Activated CD4-positive, alpha-beta T cell treated with anti-CD3 and anti-CD28 coated beads, Interleukin-2, Interleukin-4, amounts not matched to agents 100 ng/mL and 50 ng/mL, durations not matched to agents 16 hours and 8 hours (primary cell): ENCODE data around the gene NRF1.

ENCODE experiments used
- DNase-seq: peaks from one replicate; pipeline ENCODE4 v3.0.0-alpha.2; 2020; ENCODE audit warnings: low spot score

NRF1 gene

DNA sequence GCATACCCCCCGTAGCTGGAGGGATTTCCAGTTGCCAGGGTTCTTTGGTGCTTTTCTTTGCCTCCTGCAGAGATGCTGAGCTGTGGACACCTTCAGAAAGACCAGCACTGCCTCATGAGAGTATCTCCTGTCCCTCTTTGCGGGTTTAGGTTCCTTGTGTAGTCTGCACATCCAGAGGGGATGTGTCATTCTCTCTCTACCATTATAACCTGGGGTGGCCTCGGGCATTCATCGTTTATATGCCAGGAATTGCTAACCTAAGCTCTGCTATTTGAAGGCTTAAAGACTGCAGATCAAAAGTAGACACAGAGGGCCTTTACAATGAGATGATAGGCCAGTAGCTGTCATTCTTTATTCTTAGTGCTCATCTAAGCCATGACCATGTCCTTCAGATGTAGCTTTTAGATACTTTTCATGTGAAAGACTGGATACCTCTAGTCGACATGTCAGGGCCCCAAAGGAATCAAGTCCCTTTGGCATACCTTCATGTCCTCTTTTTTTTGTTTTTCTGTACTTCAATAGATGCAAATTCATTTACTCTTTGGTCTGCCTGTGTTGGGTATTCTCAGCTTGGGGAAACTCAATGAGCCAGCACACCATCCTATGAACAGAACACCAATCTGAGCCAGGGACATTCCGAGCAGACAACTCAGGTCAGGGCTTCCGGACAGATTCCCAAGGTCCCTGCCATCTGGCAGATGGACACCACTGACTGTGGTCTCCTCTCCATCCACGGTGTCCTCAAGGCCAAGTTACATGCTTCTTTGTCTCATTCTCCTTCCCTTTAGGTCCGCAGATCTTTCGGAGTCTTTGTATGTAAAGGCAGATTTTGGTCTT lies 129.3 kb downstream of the NRF1 start:
- no peak for DNase-seq

DNA sequence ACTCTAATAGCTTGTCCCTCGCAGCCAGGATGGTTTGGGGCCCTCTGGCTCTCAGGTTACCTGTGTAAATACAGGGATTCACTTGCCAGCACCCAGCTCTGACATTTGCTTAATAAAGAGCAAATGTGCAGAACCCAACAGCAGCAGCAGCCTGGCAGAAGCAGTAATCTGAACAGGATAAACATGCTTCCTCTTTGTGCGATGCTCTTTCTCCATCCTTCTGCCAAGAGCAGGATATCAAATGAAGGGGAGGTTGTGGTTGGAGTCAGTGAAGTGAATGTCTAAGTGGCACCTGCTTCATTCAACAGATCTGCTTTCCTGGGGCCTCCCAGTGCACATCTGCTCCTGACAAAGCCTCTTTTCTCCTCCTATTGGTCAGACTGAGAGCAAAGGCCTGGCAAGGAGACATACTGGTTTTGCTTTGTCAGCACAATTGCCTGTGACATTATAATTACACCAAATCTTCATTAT lies 130.3 kb downstream of the NRF1 start:
- DNase-seq, result no peak

- no peak for DNase-seq
Observed at GRCh38 chr7:129742256-129742655, 130.7 kb downstream of the NRF1 start.

DNA sequence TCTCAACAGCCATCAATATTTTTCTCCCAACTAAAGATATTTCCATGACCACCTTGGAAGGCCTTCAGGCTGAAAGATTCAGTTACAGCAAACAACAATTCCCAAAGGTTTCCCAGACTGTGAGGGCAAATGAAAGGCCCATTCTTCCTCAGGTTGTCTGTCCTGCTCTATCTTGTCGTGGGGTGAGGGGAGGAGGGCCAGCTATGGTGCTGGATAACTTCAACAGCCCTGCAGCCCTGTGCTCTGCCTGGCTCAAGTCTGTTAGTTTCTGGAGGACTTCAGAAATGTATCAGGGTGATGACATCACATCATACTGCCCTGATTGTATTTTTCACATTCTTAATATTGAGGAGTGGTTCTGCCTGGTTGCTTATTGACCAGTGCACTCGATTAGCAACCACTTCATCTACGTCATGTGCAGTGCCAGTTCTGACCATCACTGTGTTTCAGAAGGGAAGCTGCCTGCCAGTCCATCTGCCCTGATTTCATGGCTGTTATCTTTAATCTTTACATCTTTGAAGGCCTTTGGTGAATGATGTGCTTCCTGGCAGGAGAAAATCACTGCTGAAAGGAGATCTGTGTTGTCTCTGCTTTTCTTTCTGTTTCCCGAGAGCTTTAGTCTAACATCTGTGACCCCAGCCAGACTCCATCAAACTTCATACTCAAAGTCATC lies 135.5 kb downstream of the NRF1 start:
- DNase-seq, result no peak

GRCh38 chr7:129748356-129749109 lies 137.0 kb downstream of the NRF1 start:
- no peak for DNase-seq

GRCh38 chr7:129750091-129750490 lies 138.6 kb downstream of the NRF1 start:
- DNase-seq, result no peak

DNA sequence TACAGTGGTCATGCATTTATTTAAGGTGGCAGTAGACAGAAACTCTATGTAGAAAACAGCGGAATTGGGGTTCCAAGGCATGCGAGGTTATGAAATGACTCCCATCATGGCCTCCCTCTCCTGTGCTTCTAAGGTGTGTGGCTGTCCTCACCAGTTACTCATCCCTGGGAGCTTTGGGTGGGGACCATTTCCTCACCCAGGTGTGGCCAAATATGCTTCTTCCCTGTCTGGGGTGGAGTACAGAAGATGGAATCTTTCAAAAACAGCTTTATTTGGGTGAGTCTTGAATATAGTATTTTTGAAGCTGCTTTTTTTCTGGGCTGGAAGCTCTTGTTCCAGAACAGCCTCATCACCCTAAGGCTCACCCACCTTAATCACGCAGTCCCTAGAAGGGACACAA lies 139.0 kb downstream of the NRF1 start:
- DNase-seq, result no peak

DNA sequence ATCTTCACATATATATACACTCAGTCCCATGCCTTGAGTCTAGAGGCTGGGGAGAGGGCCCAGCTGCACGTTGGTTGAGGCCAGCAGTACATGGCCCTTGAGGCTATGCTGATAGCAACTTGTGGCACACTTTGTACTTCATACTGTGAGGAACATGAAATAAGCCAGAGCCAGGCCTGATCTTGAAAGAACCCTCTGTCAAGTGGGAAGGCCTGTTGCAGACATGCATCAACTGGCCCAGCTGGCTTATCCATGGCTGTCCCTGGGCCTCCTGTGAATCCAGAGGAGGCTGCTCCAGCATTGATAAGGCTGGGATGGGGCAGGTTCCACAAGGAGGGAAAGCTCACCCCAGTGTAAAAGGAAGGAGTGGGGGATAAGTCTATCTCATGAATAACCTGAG lies 140.4 kb downstream of the NRF1 start:
- no peak for DNase-seq

- DNase-seq, result no peak
Observed at GRCh38 chr7:129752760-129753159, 141.2 kb downstream of the NRF1 start.

GRCh38 chr7:129754406-129754805 lies 142.9 kb downstream of the NRF1 start:
- no peak for DNase-seq

- no peak for DNase-seq
Observed at GRCh38 chr7:129757991-129758390, 146.5 kb downstream of the NRF1 start.

- no peak for DNase-seq
Observed at GRCh38 chr7:129762387-129762969, 151.0 kb downstream of the NRF1 start.

DNA sequence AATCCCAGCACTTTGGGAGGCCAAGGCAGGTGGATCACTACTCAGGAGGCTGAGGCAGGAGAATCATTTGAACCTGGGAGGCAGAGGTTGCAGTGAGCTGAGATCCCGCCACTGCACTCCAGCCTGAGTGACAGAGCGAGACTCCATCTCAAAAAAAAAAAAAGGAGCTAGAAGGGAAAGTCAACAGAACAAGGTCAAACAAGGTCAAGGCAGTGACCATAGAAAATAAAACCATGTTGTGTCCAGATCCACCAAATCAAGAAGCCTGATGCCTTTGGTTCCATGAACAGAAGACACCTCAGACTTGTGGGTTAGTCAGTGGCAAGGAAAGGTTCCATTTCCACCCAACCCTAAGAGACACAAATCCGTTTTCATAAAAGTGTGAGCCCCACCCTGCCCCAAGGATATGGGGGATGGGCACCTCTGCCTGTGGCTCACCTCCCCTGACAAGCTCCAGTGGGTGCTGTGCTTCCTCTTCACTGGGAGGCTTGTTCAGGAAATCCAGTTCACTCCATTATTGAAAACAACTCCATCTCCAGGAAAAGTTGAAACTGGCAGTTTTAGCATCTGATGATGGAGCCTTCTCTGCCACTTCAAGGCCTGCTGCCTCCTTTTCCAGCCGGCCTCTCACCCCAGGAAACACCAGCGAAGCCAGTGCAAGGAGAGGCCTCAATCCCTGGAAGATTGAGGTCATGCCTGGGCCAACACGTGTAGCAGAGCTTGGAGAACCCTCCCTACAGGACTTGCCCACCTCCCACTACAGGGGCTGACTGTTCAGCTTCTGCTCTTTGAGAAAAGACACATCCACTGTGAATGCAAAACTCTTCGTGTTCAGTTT lies 152.9 kb downstream of the NRF1 start:
- DNase-seq, result no peak

DNA sequence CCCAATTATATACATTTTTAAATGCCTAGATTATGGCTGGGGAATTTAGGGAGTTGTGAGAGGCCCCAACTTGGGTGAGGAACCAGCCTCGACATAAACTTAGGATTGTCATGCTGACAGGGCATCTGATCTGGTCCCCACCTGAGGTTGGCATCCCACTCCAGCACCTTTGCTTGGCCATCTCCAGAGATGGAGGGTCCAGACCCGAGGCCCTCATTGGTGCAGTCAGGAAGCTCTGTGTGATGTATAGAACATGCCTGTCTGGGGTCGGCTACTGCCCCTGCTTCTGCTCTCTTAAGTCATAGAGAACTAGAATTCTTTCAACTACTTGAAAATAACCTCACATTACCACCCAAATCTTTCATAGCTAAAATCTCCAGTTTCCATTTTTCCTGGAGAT lies 153.8 kb downstream of the NRF1 start:
- DNase-seq, result no peak

DNA sequence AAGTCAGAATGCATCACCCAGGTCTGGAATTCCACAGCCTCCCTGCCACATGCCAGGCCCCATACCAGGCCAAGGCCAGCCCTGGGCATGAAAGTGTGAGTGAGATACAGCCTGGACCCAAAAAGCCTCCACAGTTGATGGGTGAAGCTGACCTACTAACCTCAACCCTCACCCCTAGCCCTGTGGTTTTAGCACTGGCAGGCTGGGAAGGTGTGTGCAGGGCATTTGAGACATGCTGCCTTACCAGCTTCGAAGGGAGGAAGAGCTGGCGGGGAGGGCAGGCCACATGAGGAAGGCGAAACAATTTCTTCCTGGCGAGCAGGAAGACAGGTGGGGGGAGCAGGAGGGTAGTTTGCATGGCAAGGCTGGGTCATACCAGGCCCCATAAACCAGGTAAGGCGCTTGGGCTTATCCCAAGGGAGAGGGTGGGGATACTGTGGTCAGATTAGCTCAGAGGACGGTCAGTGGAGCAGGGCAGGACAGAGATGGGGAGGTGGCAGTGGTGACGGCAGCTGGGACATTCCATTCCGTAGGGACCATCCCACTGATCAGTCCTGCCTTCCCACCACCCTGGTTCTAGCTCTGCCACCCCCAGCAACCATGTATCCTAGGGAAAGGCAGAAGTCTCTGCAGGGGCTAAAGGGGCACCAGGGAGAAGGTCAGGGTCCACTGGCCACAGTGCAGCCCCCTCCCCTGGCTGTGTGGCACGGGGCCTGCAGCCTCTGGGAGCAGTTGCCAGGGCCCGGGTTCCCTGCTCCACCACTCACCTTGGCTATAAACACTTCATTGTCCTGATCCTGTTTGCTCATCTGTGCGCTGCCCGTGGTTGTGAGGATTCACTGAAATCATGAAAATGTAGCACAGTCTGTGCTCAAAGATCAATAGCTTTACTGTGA lies 155.8 kb downstream of the NRF1 start:
- DNase-seq, result no peak

- no peak for DNase-seq
Observed at GRCh38 chr7:129768614-129769399, 157.3 kb downstream of the NRF1 start.

GRCh38 chr7:129769400-129769774 lies 157.9 kb downstream of the NRF1 start:
- DNase-seq, result no peak

DNA sequence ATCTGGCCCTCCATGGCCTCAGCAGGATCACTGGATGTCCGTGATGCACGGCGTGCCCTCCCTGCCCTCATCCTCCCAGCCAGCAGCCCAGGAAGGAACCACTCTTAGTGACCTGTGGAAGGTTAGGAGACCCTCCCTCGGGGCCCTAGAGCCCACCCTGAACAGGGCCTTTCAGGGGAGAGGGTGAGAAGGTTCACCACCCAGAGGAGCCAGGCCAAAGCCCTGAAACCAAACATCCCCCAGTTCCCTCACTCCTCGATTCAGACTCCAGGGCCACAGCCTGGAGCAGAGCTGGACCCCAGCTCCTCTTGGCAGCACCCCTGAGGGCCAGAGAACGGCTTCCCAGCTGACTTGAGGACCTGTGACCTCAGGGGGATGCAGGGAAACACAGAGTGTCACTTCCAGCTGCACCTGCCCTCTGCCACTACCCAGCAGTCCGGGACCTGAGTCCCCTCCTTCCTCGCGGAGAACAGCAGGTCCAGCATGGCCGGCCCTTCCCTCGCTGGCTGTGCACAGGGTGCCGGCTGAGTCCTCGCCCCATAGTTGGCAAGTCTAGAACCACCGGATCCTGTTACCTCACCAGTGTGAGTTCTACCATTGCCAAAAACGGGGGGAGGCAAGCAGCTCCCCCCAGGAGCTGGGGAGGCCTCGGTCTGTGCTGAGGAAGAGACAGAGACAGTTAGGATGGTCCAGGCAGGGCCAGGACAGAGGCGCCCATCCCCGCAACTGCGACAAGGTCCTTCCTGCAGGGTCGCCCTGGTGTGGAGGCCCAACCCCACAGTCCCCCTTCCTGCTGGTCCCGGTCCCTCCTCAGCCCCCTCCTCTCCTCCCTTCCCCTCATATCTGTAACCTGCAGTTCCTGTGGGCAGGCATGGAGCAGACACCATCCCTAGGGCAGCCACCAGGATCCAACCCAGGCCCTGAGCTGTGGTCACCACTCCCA lies 158.6 kb downstream of the NRF1 start:
- DNase-seq, result no peak
